ENCODE results near the gene SCUBE1. TPM values are rescaled to one million over a fixed set of nuclear protein-coding genes. Genes with fewer than 3 reads are reported as not detected.

SCUBE1 gene
- total and polyA plus RNA-seq, 11 donors: 0.04 to 0.40 (median 0.24) TPM; not detected in 1

GRCh38 chr22:43310798-43311197, 32.4 kb downstream of the SCUBE1 start:
- TF ChIP-seq POLR2A (IDR thresholded peaks at IDR 0.05) (no peak), CTCF (IDR thresholded peaks at IDR 0.05) (no peak)
- H3K4me1 ChIP-seq: peaks cover 0 to 26% (median 5%) of the 10 kb centered on the region in 12 donors
- no peak overlapping the region for H3K27ac ChIP-seq

GRCh38 chr22:43310311-43310710, 32.9 kb downstream of the SCUBE1 start:
- H3K27ac ChIP-seq: no peak overlapping the region
- DNase-seq (no peak), ATAC-seq (no peak)
- 86 to 93% (median 88%) methylated on average over 5 of the region's 5 CpGs for WGBS, 4 donors
- H3K4me1 ChIP-seq: peaks cover 0 to 31% (median 7%) of the 10 kb centered on the region in 12 donors
- intact Hi-C loops (cut with DNase I): no loop called here
- no peaks in the 10 kb centered on the region for H3K36me3 ChIP-seq
- TF ChIP-seq CTCF (IDR thresholded peaks at IDR 0.05) (no peak), POLR2A (IDR thresholded peaks at IDR 0.05) (no peak)
- H3K9me3 ChIP-seq: no peaks in the 10 kb centered on the region
- H3K27me3 ChIP-seq: peaks cover 0 to 6% (median 0%) of the 10 kb centered on the region in 9 donors
- H3K4me3 ChIP-seq: no peak overlapping the region

More at GRCh38 chr22:43310798-43311197, 32.4 kb downstream of the SCUBE1 start:
- H3K4me3 ChIP-seq: no peak overlapping the region
- no peak for DNase-seq
- H3K27me3 ChIP-seq: peaks cover 0 to 9% (median 0%) of the 10 kb centered on the region in 9 donors
- intact Hi-C loops (cut with DNase I): no loop called here
- H3K36me3 ChIP-seq: no peaks in the 10 kb centered on the region
- WGBS, 4 donors: 95 to 100% (median 98%) methylated on average over 1 of the region's 1 CpG
- no peaks in the 10 kb centered on the region for H3K9me3 ChIP-seq
- ATAC-seq: no peak

GRCh38 chr22:43308836-43309235, 34.3 kb downstream of the SCUBE1 start:
- H3K27me3 ChIP-seq: no peaks in the 10 kb centered on the region
- 82 to 88% (median 83%) methylated on average over 9 to 10 of the region's 10 CpGs for WGBS, 4 donors
- H3K4me3 ChIP-seq: no peak overlapping the region
- H3K9me3 ChIP-seq: no peaks in the 10 kb centered on the region
- no peak overlapping the region for H3K27ac ChIP-seq
- no peak for DNase-seq
- H3K4me1 ChIP-seq: peaks cover 0 to 35% (median 8%) of the 10 kb centered on the region in 12 donors
- TF ChIP-seq POLR2A (IDR thresholded peaks at IDR 0.05): no peak
- TF ChIP-seq CTCF (IDR thresholded peaks at IDR 0.05): no peak
- ATAC-seq: no peak
- no peaks in the 10 kb centered on the region for H3K36me3 ChIP-seq
- intact Hi-C loops (cut with DNase I): no loop called here

- TF ChIP-seq CTCF (IDR thresholded peaks at IDR 0.05) (no peak), POLR2A (IDR thresholded peaks at IDR 0.05) (no peak)
- Histone ChIP-seq H3K4me1 (peaks cover 0 to 32% (median 5%) of the 10 kb centered on the region in 12 donors), H3K4me3 (no peak overlapping the region), H3K36me3 (no peaks in the 10 kb centered on the region), H3K27ac (no peak overlapping the region), H3K9me3 (no peaks in the 10 kb centered on the region), H3K27me3 (no peaks in the 10 kb centered on the region)
- 65 to 75% (median 71%) methylated on average over 17 to 21 of the region's 21 CpGs for WGBS, 4 donors
- DNase-seq (no peak), ATAC-seq (no peak)
- intact Hi-C loops (cut with DNase I): no loop called here
Measured at GRCh38 chr22:43308060-43308830, 34.9 kb downstream of the SCUBE1 start.
